ENCODE measurements around the gene LIPE.

Gene LIPE

DNA sequence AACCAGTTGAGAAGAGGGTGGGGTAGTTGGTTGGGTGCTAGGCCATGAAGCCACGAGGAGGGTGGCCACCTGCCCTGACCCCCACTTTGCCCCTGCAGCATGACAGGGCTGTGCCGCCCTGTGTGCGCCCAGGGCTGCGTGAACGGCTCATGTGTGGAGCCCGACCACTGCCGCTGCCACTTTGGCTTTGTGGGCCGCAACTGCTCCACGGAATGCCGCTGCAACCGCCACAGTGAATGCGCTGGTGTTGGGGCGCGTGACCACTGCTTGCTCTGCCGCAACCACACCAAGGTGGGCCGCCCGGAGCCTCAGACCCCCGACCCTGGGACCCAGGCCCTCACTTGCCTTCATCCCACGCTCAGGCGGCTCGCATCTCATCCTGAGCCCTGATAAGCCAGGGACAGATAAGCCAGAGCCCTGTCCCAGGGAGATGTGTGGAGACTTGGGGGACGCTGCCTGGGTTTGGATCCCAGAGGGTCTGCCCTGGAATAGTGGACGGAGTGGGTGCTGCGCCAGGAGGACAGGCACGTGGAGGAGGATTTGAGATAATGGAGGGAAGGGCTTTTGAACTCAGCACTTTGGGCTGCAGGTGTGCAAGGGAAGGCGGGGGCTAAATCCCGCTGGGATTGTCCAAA lies 57.6 kb downstream of the LIPE start:
- Histone ChIP-seq H3K36me3 (ENCODE audit: control insufficient read depth, insufficient read depth, low read length) (no peaks in the 10 kb centered on the region), H3K4me3 (ENCODE audit: low read length) (no peak overlapping the region), H3K9ac (ENCODE audit: low read length) (no peak overlapping the region), H3K27me3 (ENCODE audit: control insufficient read depth, insufficient read depth, low read length) (no peaks in the 10 kb centered on the region), H3K4me1 (ENCODE audit: control insufficient read depth, insufficient read depth, low read length) (no peaks in the 10 kb centered on the region), H3K9me3 (ENCODE audit: control insufficient read depth, low read length) (no peaks in the 10 kb centered on the region)

DNA sequence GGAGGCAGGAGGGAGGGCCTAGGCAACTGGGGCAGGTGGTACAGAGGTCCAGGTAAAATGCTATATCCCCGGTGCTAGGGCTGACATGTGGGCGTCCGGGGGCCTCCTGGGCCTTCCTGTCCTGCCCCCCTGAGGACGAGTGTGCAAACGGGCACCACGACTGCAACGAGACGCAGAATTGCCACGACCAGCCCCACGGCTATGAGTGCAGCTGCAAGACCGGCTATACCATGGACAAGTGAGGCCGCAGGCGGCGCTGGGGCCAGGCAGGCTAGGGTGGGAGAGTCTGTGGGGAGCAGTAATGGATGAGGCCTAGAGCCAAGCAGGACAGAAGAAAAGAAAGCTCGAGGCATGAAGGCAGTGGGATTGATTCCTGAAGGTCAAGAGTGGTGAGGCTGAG lies 58.4 kb downstream of the LIPE start:
- Histone ChIP-seq H3K36me3 (ENCODE audit: control insufficient read depth, insufficient read depth, low read length) (peaks cover 4% of the 10 kb centered on the region), H3K9me3 (ENCODE audit: control insufficient read depth, low read length) (no peaks in the 10 kb centered on the region), H3K9ac (ENCODE audit: low read length) (no peak overlapping the region), H3K4me1 (ENCODE audit: control insufficient read depth, insufficient read depth, low read length) (no peaks in the 10 kb centered on the region), H3K4me3 (ENCODE audit: low read length) (no peak overlapping the region), H3K27me3 (ENCODE audit: control insufficient read depth, insufficient read depth, low read length) (no peaks in the 10 kb centered on the region)

DNA sequence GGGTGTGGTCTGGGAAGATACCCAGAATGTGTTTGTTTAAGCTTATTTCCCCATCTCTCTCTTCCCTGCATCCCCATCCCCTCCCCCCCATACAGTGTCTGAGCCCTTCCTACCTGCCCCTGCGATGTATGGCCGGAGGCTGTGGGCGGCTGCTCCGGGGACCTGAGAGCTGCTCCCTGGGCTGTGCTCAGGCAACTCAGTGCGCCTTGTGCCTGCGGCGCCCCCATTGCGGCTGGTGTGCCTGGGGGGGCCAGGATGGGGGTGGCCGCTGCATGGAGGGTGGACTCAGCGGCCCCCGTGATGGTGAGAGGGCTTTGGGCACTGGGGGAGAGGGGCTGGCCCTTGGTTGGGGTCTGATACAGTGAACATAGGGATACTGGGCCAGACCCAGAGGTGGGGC lies 58.8 kb downstream of the LIPE start:
- no peaks in the 10 kb centered on the region for H3K9me3 ChIP-seq (ENCODE audit: control insufficient read depth, low read length)
- peaks cover 5% of the 10 kb centered on the region for H3K36me3 ChIP-seq (ENCODE audit: control insufficient read depth, insufficient read depth, low read length)
- H3K27me3 ChIP-seq (ENCODE audit: control insufficient read depth, insufficient read depth, low read length) = no peaks in the 10 kb centered on the region
- no peak overlapping the region for H3K9ac ChIP-seq (ENCODE audit: low read length)
- no peak overlapping the region for H3K4me3 ChIP-seq (ENCODE audit: low read length)
- no peaks in the 10 kb centered on the region for H3K4me1 ChIP-seq (ENCODE audit: control insufficient read depth, insufficient read depth, low read length)

DNA sequence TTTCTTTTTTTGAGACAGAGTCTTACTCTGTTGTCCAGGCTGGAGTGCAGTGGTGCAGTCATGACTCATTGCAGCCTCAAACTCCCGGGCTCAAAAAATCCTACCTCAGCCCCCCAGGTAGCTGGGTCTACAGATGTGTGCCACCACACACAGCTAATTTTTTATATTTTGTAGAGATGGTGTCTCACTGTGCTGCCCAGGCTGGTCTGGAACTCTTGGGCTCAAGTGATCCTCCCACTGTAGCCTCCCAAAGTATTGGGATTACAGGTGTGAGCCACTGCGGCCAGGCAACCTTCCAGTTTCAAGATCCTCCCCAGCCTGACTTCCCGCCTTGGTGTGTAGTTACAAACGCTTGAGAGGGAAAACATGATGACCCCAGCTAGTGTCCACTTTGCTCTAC lies 59.3 kb downstream of the LIPE start:
- no peak overlapping the region for H3K4me3 ChIP-seq (ENCODE audit: low read length)
- H3K9me3 ChIP-seq (ENCODE audit: control insufficient read depth, low read length) = no peaks in the 10 kb centered on the region
- no peaks in the 10 kb centered on the region for H3K27me3 ChIP-seq (ENCODE audit: control insufficient read depth, insufficient read depth, low read length)
- H3K9ac ChIP-seq (ENCODE audit: low read length) = no peak overlapping the region
- H3K36me3 ChIP-seq (ENCODE audit: control insufficient read depth, insufficient read depth, low read length) = peaks cover 5% of the 10 kb centered on the region
- H3K4me1 ChIP-seq (ENCODE audit: control insufficient read depth, insufficient read depth, low read length) = no peaks in the 10 kb centered on the region

DNA sequence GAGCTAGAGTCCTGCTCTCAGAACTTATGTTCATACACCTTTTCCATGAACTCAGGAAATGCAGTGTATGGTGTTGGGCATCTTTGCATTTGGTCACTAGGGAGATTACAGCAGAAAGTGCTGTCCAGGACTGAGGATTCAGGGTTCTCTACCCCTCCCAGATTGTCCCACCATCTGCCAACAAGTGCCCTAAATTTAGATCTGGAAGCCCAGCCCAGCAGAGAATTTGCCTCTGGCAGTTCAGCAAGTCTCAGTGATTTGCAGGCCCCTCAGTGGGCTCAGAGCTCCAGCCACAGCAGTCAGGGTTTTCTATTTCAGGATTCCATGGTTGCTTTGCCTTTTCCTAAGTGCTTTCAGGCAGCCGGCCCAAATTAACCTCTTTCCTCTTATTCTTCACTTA lies 60.5 kb downstream of the LIPE start:
- Histone ChIP-seq H3K4me1 (ENCODE audit: control insufficient read depth, insufficient read depth, low read length) (no peaks in the 10 kb centered on the region), H3K27me3 (ENCODE audit: control insufficient read depth, insufficient read depth, low read length) (no peaks in the 10 kb centered on the region), H3K9me3 (ENCODE audit: control insufficient read depth, low read length) (no peaks in the 10 kb centered on the region), H3K36me3 (ENCODE audit: control insufficient read depth, insufficient read depth, low read length) (peaks cover 5% of the 10 kb centered on the region), H3K9ac (ENCODE audit: low read length) (no peak overlapping the region), H3K4me3 (ENCODE audit: low read length) (no peak overlapping the region)

DNA sequence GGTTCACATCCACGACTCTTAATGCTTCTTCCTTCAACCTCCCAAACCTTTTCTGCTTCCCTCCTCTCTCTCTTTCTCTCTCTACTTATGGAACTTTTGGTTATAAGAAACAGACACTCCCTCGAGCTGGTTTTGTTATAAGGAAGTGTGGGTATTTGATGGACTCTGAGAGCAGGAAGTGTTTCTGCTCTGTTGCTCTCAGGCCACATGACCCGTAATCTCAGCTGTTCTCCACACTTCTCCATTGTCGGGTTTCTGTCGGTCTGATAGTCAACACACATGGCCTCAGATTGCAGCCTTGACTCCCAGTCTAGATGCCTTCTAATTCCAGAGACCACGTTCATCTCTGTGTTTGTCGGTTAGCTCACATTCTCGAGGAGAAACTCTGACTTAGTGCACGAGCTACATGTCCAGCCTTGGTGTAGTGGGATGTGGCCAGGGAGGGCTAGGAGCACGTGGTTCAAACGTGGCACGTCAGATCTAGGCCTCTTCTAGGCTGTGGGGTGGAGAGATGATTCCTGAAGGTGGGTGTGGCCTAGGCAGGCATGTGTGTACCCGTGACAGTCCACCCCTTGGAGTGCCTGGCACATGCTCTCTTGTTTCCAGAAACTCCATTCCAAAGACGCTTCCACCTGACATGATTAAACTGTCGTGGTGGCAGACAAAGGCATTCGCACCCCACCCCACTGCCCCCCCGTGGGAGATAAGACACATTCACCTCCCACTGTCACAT lies 63.4 kb downstream of the LIPE start:
- Histone ChIP-seq H3K36me3 (ENCODE audit: control insufficient read depth, insufficient read depth, low read length) (peaks cover 5% of the 10 kb centered on the region), H3K4me1 (ENCODE audit: control insufficient read depth, insufficient read depth, low read length) (no peaks in the 10 kb centered on the region), H3K27me3 (ENCODE audit: control insufficient read depth, insufficient read depth, low read length) (no peaks in the 10 kb centered on the region), H3K9me3 (ENCODE audit: control insufficient read depth, low read length) (no peaks in the 10 kb centered on the region), H3K4me3 (ENCODE audit: low read length) (no peak overlapping the region), H3K9ac (ENCODE audit: low read length) (no peak overlapping the region)

DNA sequence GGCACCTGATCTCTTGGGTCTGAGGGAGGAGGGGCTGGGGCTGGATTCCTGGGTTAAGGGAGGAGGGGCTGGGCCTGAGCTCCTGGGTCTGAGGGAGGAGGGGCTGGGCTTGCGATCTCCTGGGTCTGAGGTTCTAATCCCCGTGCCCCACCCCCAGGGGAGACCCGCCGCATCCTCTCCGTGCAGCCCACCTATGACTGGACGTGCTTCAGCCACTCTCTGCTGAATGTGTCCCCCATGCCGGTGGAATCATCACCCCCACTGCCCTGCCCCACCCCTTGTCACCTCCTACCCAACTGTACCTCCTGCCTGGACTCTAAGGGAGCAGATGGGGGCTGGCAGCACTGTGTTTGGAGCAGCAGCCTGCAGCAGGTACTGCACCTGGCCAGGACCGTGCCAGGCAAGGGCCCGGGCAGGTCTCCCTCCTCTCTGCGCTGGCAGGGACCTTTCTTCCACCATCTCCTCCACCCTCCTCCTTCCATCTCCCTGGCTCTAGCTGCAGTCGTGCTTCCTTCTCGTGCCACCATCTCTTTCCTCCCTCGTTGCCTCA lies 64.2 kb downstream of the LIPE start:
- Histone ChIP-seq H3K9ac (ENCODE audit: low read length) (no peak overlapping the region), H3K4me3 (ENCODE audit: low read length) (no peak overlapping the region), H3K36me3 (ENCODE audit: control insufficient read depth, insufficient read depth, low read length) (peaks cover 5% of the 10 kb centered on the region)

DNA sequence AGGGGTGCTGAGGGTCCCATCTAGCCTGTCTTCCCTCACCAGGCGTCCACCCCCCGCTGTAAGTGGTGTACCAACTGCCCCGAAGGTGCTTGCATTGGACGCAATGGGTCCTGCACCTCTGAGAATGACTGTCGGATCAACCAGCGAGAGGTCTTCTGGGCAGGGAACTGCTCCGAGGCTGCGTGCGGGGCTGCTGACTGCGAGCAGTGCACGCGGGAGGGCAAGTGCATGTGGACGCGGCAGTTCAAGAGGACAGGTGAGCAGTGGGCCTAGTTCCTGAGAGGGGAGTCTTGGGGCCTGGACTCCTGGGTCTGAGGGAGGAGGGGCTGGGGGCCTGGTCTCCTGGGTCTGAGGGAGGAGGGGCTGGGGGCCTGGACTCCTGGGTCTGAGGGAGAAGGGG lies 64.8 kb downstream of the LIPE start:
- Histone ChIP-seq H3K4me3 (ENCODE audit: low read length) (no peak overlapping the region), H3K36me3 (ENCODE audit: control insufficient read depth, insufficient read depth, low read length) (peaks cover 5% of the 10 kb centered on the region), H3K9me3 (ENCODE audit: control insufficient read depth, low read length) (no peaks in the 10 kb centered on the region)

More for the DNA sequence above, 64.2 kb downstream of the LIPE start:
- no peaks in the 10 kb centered on the region for H3K4me1 ChIP-seq (ENCODE audit: control insufficient read depth, insufficient read depth, low read length)
- H3K9me3 ChIP-seq (ENCODE audit: control insufficient read depth, low read length) = no peaks in the 10 kb centered on the region
- no peaks in the 10 kb centered on the region for H3K27me3 ChIP-seq (ENCODE audit: control insufficient read depth, insufficient read depth, low read length)

DNA sequence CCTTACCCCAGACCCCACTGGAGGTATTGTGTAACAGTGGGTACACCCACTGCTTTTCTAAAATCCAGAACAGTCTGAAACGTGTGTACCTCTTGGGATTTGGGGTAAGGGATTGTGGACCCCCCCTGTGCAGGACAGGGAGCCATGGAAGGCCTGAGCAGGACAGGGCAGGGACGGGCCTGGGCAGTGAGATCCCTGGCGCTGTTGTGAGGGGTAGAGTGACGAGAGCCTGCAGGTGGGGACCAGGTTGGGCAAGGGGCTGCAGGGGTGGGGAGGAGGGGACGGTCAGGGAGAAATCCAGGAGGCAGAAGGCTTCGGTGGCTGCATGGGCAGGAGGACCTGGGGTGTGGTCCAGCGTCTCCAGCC lies 65.7 kb downstream of the LIPE start:
- Histone ChIP-seq H3K4me1 (ENCODE audit: control insufficient read depth, insufficient read depth, low read length) (no peaks in the 10 kb centered on the region), H3K4me3 (ENCODE audit: low read length) (no peak overlapping the region), H3K36me3 (ENCODE audit: control insufficient read depth, insufficient read depth, low read length) (peaks cover 6% of the 10 kb centered on the region), H3K9me3 (ENCODE audit: control insufficient read depth, low read length) (no peaks in the 10 kb centered on the region), H3K9ac (ENCODE audit: low read length) (no peak overlapping the region), H3K27me3 (ENCODE audit: control insufficient read depth, insufficient read depth, low read length) (no peaks in the 10 kb centered on the region)

More for the DNA sequence above, 64.8 kb downstream of the LIPE start:
- Histone ChIP-seq H3K4me1 (ENCODE audit: control insufficient read depth, insufficient read depth, low read length) (no peaks in the 10 kb centered on the region), H3K27me3 (ENCODE audit: control insufficient read depth, insufficient read depth, low read length) (no peaks in the 10 kb centered on the region), H3K9ac (ENCODE audit: low read length) (no peak overlapping the region)

DNA sequence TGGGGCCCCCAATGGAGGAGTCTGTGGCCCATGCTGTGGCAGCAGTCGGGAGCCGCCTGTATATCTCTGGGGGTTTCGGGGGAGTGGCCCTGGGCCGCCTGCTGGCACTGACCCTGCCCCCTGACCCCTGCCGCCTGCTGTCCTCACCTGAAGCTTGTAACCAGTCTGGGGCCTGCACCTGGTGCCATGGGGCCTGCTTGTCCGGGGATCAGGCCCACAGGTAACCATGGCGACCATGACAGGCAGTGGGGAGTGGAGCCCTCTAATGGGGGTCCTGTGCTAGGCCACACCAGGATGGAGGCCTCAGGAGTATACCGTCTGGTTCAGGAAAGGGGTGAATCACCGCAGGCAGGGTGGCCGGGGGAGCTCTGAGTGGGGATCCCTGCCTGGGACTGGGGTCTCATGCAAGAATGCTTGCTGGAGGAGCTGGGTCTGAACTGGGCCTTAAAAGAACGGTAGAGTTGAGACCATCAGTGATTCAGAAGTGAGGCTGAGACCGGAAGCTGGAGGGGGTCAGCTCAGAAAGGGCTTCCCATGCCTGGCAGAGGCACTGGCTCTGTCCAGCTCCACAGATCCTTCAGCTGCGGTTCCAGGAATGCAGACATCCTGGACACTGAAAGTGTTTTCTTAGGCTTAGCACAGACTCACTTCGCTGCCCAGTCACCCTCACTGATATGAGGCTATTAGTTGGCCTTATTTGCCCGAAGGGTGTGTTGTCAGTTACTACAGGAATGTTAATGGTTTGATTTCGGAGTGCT lies 66.2 kb downstream of the LIPE start:
- no peaks in the 10 kb centered on the region for H3K27me3 ChIP-seq (ENCODE audit: control insufficient read depth, insufficient read depth, low read length)
- H3K9ac ChIP-seq (ENCODE audit: low read length) = no peak overlapping the region
- peaks cover 10% of the 10 kb centered on the region for H3K36me3 ChIP-seq (ENCODE audit: control insufficient read depth, insufficient read depth, low read length)
- no peaks in the 10 kb centered on the region for H3K9me3 ChIP-seq (ENCODE audit: control insufficient read depth, low read length)
- no peak overlapping the region for H3K4me3 ChIP-seq (ENCODE audit: low read length)
- H3K4me1 ChIP-seq (ENCODE audit: control insufficient read depth, insufficient read depth, low read length) = no peaks in the 10 kb centered on the region

DNA sequence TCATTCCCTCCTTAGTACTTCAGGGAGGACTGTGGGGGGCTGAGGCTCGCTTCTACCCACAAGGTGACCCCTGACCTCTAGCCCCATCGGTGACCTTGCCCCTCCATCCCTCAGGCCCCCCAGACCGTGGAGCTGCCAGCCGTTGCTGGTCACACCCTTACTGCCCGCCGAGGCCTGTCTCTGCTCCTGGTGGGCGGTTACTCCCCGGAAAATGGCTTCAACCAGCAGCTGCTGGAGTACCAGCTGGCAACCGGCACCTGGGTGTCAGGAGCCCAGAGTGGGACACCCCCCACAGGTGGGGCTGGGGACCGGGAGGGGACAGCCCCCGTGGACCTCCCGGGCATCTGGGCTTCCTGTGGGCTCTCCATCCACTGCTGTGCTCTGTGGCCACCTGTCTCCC lies 69.9 kb downstream of the LIPE start:
- Histone ChIP-seq H3K4me1 (ENCODE audit: control insufficient read depth, insufficient read depth, low read length) (no peaks in the 10 kb centered on the region), H3K9me3 (ENCODE audit: control insufficient read depth, low read length) (no peaks in the 10 kb centered on the region), H3K36me3 (ENCODE audit: control insufficient read depth, insufficient read depth, low read length) (peaks cover 5% of the 10 kb centered on the region), H3K27me3 (ENCODE audit: control insufficient read depth, insufficient read depth, low read length) (no peaks in the 10 kb centered on the region), H3K9ac (ENCODE audit: low read length) (no peak overlapping the region), H3K4me3 (ENCODE audit: low read length) (no peak overlapping the region)

DNA sequence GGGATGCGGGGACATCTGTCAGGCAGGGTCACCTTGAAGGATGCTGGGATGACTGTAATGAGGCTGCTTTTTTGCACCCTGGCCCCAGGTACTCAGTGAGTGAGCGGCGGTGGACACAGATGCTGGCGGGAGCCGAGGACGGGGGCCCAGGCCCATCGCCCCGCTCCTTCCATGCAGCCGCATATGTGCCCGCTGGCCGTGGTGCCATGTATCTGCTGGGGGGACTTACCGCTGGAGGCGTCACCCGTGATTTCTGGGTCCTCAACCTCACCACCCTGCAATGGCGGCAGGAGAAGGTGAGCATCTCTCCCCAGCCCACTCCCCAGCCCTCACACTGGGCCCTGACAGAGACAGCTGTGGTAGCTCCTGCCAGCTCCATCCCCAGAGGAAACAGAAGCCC lies 70.5 kb downstream of the LIPE start:
- H3K9me3 ChIP-seq (ENCODE audit: control insufficient read depth, low read length) = no peaks in the 10 kb centered on the region

More for the DNA sequence above, 70.5 kb downstream of the LIPE start:
- no peak overlapping the region for H3K4me3 ChIP-seq (ENCODE audit: low read length)
- H3K36me3 ChIP-seq (ENCODE audit: control insufficient read depth, insufficient read depth, low read length) = peaks cover 5% of the 10 kb centered on the region
- no peaks in the 10 kb centered on the region for H3K27me3 ChIP-seq (ENCODE audit: control insufficient read depth, insufficient read depth, low read length)
- no peaks in the 10 kb centered on the region for H3K4me1 ChIP-seq (ENCODE audit: control insufficient read depth, insufficient read depth, low read length)
- H3K9ac ChIP-seq (ENCODE audit: low read length) = no peak overlapping the region
